Measurements from ENCODE around the gene BCKDHA. TPM values are rescaled to one million over a fixed set of nuclear protein-coding genes. Genes with fewer than 3 reads are reported as not detected.
A peak's percentile ranks its signal among the peaks of the same experiment; 100 is the strongest.

BCKDHA gene
- total and polyA plus RNA-seq, 2 experiments from 2014 or later = 30.3 to 39.6 TPM

DNA sequence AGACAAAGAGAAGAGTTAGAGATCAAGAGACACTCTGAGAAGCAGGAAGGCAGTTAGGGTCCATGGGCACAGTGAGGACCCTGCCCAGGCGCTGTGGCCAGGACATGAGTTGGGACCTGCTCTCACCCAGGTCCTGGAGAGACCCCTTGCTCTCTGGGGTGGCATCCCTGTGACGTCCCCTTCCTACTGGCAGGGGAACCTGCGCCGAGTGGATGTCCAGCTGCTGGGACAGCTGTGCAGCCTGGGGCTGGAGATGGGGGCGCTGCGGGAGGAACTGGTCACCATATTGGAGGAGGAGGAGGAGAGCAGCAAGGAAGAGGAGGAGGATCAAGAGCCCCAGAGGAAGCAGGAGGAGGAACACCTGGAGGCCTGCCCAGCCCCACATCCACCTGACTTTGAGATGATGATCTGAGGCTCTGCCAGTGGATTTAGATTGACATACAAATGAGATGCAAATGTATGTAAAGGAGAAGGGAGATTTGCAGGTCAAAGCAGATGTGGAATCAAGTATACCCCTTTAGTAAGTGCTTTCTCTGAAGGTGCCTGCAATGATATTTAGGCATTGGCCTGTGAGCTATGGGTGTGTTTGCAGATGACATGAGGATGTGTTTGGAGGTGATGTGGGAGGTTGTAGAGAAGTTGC is 46.3 kb downstream of the BCKDHA start:
- TF ChIP-seq EZH2phosphoT487 (IDR thresholded peaks at IDR 0.05; ENCODE audit: low read depth, severe bottlenecking, unreplicated experiment) (no peak), EZH2 (IDR thresholded peaks at IDR 0.05; ENCODE audit: borderline replicate concordance) (no peak)
- TF ChIP-seq, protein P1, sequence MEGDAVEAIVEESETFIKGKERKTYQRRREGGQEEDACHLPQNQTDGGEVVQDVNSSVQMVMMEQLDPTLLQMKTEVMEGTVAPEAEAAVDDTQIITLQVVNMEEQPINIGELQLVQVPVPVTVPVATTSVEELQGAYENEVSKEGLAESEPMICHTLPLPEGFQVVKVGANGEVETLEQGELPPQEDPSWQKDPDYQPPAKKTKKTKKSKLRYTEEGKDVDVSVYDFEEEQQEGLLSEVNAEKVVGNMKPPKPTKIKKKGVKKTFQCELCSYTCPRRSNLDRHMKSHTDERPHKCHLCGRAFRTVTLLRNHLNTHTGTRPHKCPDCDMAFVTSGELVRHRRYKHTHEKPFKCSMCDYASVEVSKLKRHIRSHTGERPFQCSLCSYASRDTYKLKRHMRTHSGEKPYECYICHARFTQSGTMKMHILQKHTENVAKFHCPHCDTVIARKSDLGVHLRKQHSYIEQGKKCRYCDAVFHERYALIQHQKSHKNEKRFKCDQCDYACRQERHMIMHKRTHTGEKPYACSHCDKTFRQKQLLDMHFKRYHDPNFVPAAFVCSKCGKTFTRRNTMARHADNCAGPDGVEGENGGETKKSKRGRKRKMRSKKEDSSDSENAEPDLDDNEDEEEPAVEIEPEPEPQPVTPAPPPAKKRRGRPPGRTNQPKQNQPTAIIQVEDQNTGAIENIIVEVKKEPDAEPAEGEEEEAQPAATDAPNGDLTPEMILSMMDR (IDR thresholded peaks at IDR 0.05; ENCODE audit: poor library complexity) = no peak
- Histone ChIP-seq H3K9me3 (ENCODE audit: low read depth) (no peaks in the 10 kb centered on the region), H2AFZ (no peak overlapping the region), H3K79me2 (peaks cover 3% of the 10 kb centered on the region), H3K36me3 (replicated peaks; ENCODE audit: insufficient read depth, low read depth) (no peaks in the 10 kb centered on the region), H3K4me1 (ENCODE audit: insufficient read depth) (no peaks in the 10 kb centered on the region), H3K9me2 (replicated peaks; ENCODE audit: insufficient read depth) (no peaks in the 10 kb centered on the region), H4K20me1 (ENCODE audit: insufficient read depth, poor library complexity, severe bottlenecking) (no peaks in the 10 kb centered on the region), H3K4me2 (peak overlapping the region; percentile 41), H3K4me3 (no peak overlapping the region), H3K27me3 (peaks cover 8% of the 10 kb centered on the region), H3K27ac (no peak overlapping the region)
- DNase-seq (ENCODE audit: low spot score) = no peak
- 71% methylated on average over 6 of the region's 6 CpGs for WGBS (ENCODE audit: low lambda C conversion rate, missing lambda C conversion rate)

DNA sequence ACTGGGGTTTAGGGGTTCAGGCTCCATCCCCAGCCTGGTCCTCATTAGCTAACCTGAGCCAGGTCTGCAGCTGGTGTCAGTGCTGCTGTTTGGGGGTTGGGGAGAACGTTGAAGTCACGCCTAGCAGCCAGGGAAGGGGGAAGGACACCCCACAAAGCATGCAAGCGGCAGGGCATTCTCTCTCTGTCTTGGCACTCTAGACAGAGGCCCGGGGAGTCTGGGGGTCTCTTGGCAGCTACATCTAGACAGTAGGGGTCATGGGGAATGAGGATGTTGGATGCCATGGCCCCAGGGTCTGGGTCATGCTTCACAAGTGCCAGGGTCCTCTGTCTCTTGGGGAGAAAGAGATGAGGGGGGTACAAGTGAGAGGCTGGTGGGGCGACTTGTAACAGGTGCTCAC is 48.0 kb downstream of the BCKDHA start:
- Histone ChIP-seq H3K4me1 (ENCODE audit: insufficient read depth) (no peaks in the 10 kb centered on the region), H3K27me3 (peaks cover 8% of the 10 kb centered on the region)

DNA sequence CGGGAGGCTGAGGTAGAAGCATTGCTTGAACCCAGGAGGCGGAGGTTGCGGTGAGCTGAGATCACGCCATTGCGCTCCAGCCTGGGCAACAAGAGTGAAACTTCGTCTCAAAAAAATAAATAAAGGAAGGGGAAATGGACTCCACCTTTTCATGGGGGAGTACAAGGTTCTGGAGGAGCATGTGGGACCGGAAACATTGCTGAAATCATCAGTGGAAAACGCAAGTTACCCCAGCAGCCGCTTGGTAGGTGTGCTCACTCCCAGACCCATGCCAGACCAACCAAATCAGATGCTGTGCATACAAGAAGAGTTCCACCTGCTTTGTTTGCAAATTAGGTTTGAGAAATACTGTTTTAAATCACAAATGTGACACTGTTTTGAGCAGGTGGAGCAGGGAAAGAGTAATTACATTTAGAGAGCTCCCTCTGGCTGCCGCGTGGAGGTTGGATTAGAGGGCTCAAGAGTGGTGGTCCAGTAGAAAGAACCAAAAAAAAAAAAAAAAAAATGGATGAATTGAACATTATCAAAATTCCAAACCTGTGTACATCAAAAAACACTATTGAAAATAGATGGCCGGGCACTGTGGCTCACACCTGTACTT is 50.2 kb downstream of the BCKDHA start:
- peaks cover 8% of the 10 kb centered on the region for H3K27me3 ChIP-seq
- H3K4me3 ChIP-seq = no peak overlapping the region
- DNase-seq (ENCODE audit: low spot score) = no peak
- no peak overlapping the region for H3K27ac ChIP-seq
- no peaks in the 10 kb centered on the region for H3K36me3 ChIP-seq (replicated peaks; ENCODE audit: insufficient read depth, low read depth)
- H3K9me3 ChIP-seq (ENCODE audit: low read depth) = no peaks in the 10 kb centered on the region
- no peaks in the 10 kb centered on the region for H3K79me2 ChIP-seq
- 72% methylated on average over 12 of the region's 12 CpGs for WGBS (ENCODE audit: low lambda C conversion rate, missing lambda C conversion rate)
- TF ChIP-seq EZH2phosphoT487 (IDR thresholded peaks at IDR 0.05; ENCODE audit: low read depth, severe bottlenecking, unreplicated experiment) = no peak
- TF ChIP-seq, protein P1 (IDR thresholded peaks at IDR 0.05; ENCODE audit: poor library complexity) = peak; percentile 9
- H3K4me1 ChIP-seq (ENCODE audit: insufficient read depth) = no peaks in the 10 kb centered on the region
- no peaks in the 10 kb centered on the region for H3K9me2 ChIP-seq (replicated peaks; ENCODE audit: insufficient read depth)
- H4K20me1 ChIP-seq (ENCODE audit: insufficient read depth, poor library complexity, severe bottlenecking) = no peaks in the 10 kb centered on the region
- H2AFZ ChIP-seq = no peak overlapping the region
- H3K4me2 ChIP-seq = no peak overlapping the region

More for the DNA sequence above, 48.0 kb downstream of the BCKDHA start:
- TF ChIP-seq EZH2phosphoT487 (IDR thresholded peaks at IDR 0.05; ENCODE audit: low read depth, severe bottlenecking, unreplicated experiment) = no peak
- Histone ChIP-seq H3K9me2 (replicated peaks; ENCODE audit: insufficient read depth) (no peaks in the 10 kb centered on the region), H3K36me3 (replicated peaks; ENCODE audit: insufficient read depth, low read depth) (no peaks in the 10 kb centered on the region), H3K4me2 (no peak overlapping the region), H3K4me3 (no peak overlapping the region), H2AFZ (no peak overlapping the region), H4K20me1 (ENCODE audit: insufficient read depth, poor library complexity, severe bottlenecking) (no peaks in the 10 kb centered on the region), H3K9me3 (ENCODE audit: low read depth) (no peaks in the 10 kb centered on the region), H3K27ac (no peak overlapping the region), H3K79me2 (no peaks in the 10 kb centered on the region)
- 59% methylated on average over 5 of the region's 5 CpGs for WGBS (ENCODE audit: low lambda C conversion rate, missing lambda C conversion rate)
- no peak for DNase-seq (ENCODE audit: low spot score)

DNA sequence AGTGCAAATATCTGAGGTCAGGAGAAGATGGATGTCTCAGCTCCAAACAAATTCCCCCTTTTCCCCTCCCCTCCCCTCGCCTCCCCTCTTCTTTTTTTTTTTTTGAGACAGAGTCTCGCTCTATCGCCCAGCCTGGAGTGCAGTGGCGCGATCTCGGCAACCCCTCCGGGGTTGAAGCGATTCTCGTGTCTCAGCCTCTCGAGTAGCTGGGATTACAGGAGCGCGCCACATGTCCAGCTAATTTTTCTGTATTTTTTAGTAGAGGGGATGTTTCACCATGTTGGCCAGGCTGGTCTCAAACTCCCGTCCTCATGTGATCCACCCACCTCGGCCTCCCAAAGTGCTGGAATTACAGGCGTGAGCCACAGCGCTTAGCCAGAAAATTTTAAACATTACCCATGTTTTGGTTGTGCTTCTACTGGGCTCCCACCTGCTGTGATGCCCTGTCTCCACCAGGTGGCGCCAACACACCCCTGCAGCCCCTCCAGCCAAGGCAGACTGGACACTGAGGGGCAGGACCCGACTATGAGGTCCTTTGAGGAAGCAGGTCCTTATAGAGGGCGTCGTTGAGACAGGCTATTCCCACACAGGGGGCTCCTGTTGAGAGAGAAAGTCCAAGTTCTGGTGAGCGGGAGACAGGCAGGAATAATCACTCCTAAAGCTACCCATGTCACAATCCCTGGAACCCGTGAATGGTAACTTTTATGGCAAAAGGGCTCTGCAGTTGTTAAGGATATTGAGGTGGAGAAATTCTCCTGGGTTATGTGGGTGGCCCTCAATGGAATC is 51.7 kb downstream of the BCKDHA start:
- Histone ChIP-seq H3K79me2 (no peaks in the 10 kb centered on the region), H3K4me1 (ENCODE audit: insufficient read depth) (no peaks in the 10 kb centered on the region), H3K27ac (no peak overlapping the region), H3K4me3 (no peak overlapping the region), H2AFZ (peak overlapping the region; percentile 60), H3K4me2 (peak overlapping the region; percentile 73), H4K20me1 (ENCODE audit: insufficient read depth, poor library complexity, severe bottlenecking) (no peaks in the 10 kb centered on the region), H3K36me3 (replicated peaks; ENCODE audit: insufficient read depth, low read depth) (no peaks in the 10 kb centered on the region), H3K9me3 (ENCODE audit: low read depth) (no peaks in the 10 kb centered on the region), H3K27me3 (peaks cover 8% of the 10 kb centered on the region), H3K9me2 (replicated peaks; ENCODE audit: insufficient read depth) (no peaks in the 10 kb centered on the region)
- no peak for TF ChIP-seq EZH2 (IDR thresholded peaks at IDR 0.05; ENCODE audit: borderline replicate concordance)
- TF ChIP-seq, protein P1 (IDR thresholded peaks at IDR 0.05; ENCODE audit: poor library complexity) = peak; percentile 98
- WGBS (ENCODE audit: low lambda C conversion rate, missing lambda C conversion rate) = 21% methylated on average over 22 of the region's 22 CpGs
- DNase-seq (ENCODE audit: low spot score) = peak; percentile 73

Data from hepatocyte (in vitro differentiated cells).